HL-60 (cell line): ENCODE measurements around the gene CASKIN2.

Source experiments
- DNase-seq, 2 experiments: peaks; one replicate each; pipeline ENCODE4 v3.0.0-alpha.2; 2010 to 2020; ENCODE audit warnings: low read depth in 1 of 2, low spot score in 1 of 2
- H3K27ac ChIP-seq: fragments of 250-450 bp; sonication (Bioruptor Pico); replicated peaks from 2 replicates; pipeline ENCODE4 v1.5.1; 2020; ENCODE audit warnings: mild to moderate bottlenecking, moderate library complexity
- H3K27me3 ChIP-seq: fragments of 250-450 bp; sonication (Bioruptor Pico); 2 replicates; pipeline ENCODE4 v1.5.1; 2021; ENCODE audit warnings: mild to moderate bottlenecking, moderate library complexity; ENCODE audit not compliant: insufficient read depth, poor library complexity, severe bottlenecking
- H3K4me3 ChIP-seq: replicated peaks from 2 replicates; pipeline ENCODE4 v1.5.1; 2011; ENCODE audit warnings: mild to moderate bottlenecking, control low read depth, low read length; ENCODE audit not compliant: insufficient read depth
- GABPA ChIP-seq: IDR thresholded peaks from 2 replicates; pipeline ENCODE4 v1.6.1; 2012; ENCODE audit warnings: low read depth
- POLR2AphosphoS5 ChIP-seq: IDR thresholded peaks from 2 replicates; pipeline ENCODE4 v1.6.1; 2012; ENCODE audit warnings: low read depth
- SPI1 ChIP-seq: IDR thresholded peaks from 2 replicates; pipeline ENCODE4 v1.6.1; 2012; ENCODE audit warnings: low read depth, mild to moderate bottlenecking, borderline replicate concordance
- TF ChIP-seq, protein P1 (sequence below): IDR thresholded peaks from 2 replicates; pipeline ENCODE4 v1.6.1; 2012; ENCODE audit warnings: low read depth; ENCODE audit not compliant: insufficient replicate concordance
- TF ChIP-seq, protein P2 (sequence below): IDR thresholded peaks from one replicate; pipeline ENCODE4 v1.5.1; 2011; ENCODE audit warnings: low read length, control low read depth, inconsistent platforms; ENCODE audit not compliant: insufficient read depth

Gene CASKIN2

DNA sequence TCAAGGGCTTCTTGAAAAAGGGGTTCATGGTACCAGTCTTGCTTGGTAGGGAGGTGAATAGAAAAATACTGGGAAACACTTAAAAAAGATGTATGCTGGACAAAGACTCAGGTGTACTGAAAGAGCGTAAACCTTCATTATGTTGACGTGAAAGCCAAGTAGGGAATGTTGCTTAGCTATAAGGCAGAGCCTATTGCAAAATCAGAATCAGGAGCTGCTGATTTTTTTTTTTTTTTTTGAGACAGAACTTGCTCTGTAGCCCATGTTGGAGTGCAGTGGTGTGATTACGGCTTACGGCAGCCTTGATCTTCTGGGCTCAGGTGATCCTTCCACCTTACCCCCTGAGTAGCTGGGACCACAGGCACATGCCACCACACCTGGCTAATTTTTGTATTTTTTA is 55.0 kb downstream of the CASKIN2 start:
- no peak for DNase-seq
- H3K4me3 ChIP-seq, result no peak overlapping the region
- H3K27me3 ChIP-seq, result no peaks in the 10 kb centered on the region
- no peak overlapping the region; the same call in 1 of the 2 replicates for H3K27ac ChIP-seq
- no peak for TF ChIP-seq POLR2AphosphoS5
- TF ChIP-seq, protein P1, sequence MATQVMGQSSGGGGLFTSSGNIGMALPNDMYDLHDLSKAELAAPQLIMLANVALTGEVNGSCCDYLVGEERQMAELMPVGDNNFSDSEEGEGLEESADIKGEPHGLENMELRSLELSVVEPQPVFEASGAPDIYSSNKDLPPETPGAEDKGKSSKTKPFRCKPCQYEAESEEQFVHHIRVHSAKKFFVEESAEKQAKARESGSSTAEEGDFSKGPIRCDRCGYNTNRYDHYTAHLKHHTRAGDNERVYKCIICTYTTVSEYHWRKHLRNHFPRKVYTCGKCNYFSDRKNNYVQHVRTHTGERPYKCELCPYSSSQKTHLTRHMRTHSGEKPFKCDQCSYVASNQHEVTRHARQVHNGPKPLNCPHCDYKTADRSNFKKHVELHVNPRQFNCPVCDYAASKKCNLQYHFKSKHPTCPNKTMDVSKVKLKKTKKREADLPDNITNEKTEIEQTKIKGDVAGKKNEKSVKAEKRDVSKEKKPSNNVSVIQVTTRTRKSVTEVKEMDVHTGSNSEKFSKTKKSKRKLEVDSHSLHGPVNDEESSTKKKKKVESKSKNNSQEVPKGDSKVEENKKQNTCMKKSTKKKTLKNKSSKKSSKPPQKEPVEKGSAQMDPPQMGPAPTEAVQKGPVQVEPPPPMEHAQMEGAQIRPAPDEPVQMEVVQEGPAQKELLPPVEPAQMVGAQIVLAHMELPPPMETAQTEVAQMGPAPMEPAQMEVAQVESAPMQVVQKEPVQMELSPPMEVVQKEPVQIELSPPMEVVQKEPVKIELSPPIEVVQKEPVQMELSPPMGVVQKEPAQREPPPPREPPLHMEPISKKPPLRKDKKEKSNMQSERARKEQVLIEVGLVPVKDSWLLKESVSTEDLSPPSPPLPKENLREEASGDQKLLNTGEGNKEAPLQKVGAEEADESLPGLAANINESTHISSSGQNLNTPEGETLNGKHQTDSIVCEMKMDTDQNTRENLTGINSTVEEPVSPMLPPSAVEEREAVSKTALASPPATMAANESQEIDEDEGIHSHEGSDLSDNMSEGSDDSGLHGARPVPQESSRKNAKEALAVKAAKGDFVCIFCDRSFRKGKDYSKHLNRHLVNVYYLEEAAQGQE, result no peak
- TF ChIP-seq, protein P2, sequence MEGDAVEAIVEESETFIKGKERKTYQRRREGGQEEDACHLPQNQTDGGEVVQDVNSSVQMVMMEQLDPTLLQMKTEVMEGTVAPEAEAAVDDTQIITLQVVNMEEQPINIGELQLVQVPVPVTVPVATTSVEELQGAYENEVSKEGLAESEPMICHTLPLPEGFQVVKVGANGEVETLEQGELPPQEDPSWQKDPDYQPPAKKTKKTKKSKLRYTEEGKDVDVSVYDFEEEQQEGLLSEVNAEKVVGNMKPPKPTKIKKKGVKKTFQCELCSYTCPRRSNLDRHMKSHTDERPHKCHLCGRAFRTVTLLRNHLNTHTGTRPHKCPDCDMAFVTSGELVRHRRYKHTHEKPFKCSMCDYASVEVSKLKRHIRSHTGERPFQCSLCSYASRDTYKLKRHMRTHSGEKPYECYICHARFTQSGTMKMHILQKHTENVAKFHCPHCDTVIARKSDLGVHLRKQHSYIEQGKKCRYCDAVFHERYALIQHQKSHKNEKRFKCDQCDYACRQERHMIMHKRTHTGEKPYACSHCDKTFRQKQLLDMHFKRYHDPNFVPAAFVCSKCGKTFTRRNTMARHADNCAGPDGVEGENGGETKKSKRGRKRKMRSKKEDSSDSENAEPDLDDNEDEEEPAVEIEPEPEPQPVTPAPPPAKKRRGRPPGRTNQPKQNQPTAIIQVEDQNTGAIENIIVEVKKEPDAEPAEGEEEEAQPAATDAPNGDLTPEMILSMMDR, result no peak
- TF ChIP-seq SPI1, result no peak
- TF ChIP-seq GABPA, result no peak

DNA sequence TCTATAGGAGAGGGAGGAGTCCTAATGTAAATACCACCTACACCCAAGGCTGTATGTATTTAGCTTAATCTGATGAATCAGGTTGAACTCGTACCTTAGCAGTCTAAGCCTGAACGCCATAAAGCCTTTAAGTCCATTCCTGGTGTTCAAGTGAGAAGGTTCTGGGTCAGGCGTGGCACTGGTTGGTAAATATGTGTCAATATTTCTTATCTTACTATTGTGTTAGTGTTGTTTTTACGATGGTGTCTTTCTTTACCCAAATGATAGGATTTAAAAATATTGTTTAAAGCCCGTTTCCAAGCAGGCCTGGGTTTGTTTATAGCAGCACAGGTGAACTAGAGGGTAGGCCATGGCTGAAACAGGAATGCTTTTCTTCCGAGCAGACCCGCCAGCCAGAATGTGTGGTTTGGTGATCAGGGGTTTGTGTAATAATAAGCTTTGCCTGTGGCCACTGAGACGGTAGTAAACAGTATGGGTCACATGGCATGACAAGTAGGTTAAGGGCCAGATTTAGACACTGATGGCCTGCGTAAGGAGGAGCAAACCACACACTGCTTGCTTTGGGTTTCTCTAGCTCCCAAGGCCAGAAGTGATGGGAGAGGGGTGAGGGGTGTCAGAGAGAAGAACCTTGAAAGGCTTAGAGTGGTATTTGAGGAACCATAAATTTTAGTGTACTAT is 55.6 kb downstream of the CASKIN2 start:
- TF ChIP-seq, protein P1, result no peak
- no peak for TF ChIP-seq POLR2AphosphoS5
- TF ChIP-seq, protein P2, result no peak
- no peak for TF ChIP-seq SPI1
- TF ChIP-seq GABPA, result no peak
- Histone ChIP-seq H3K27ac (peak overlapping the region; percentile 18), H3K4me3 (no peak overlapping the region), H3K27me3 (no peaks in the 10 kb centered on the region)
- DNase-seq, result peak; percentile 36 to 63

DNA sequence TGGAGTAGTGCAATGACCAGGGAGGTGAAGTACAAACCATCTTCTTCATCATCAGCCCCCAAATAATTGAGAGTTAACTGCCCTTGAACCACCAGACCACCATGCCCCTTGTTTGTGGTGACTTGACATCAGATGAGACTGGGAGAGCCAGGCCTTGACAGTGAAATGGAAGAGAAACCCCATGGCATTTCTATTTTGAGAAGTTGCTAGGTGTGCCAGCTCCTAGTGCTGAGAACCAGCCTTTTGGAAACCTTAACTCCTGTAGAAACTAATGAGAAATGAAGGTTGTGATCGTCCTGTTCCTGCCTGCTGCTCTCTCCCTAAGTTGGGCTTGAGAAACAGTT is 56.1 kb downstream of the CASKIN2 start:
- no peaks in the 10 kb centered on the region for H3K27me3 ChIP-seq
- no peak for TF ChIP-seq SPI1
- TF ChIP-seq, protein P1, result no peak
- TF ChIP-seq POLR2AphosphoS5, result no peak
- TF ChIP-seq GABPA, result no peak
- TF ChIP-seq, protein P2, result no peak
- no peak overlapping the region for H3K4me3 ChIP-seq
- H3K27ac ChIP-seq, result peak overlapping the region; percentile 18
- DNase-seq, result no peak
